Liver (tissue), 9 donors: Measurements from ENCODE around the gene TVP23C. TPM values are rescaled to one million over a fixed set of nuclear protein-coding genes. Genes with fewer than 3 reads are reported as not detected.

Source experiments
- DNase-seq: peaks from one replicate; pipeline ENCODE4 v3.0.0-alpha.2; 2017; ENCODE audit warnings: low spot score
- H3K27ac ChIP-seq, 2 donors: one replicate each; pipeline ENCODE4 v1.7.0; 2013; ENCODE audit warnings: inconsistent platforms in 2 of 2, low read length in 2 of 2, control low read depth in 1 of 2, low read depth in 1 of 2, mild to moderate bottlenecking in 1 of 2
- H3K27me3 ChIP-seq, 4 donors: one replicate each; pipeline versions ENCODE4 v1.6.1 to v1.7.0; 2013; ENCODE audit warnings: low read length in 3 of 4, inconsistent platforms in 1 of 4, mild to moderate bottlenecking in 1 of 4, moderate library complexity in 1 of 4; ENCODE audit not compliant: control insufficient read depth in 4 of 4, insufficient read depth in 4 of 4
- H3K36me3 ChIP-seq, 4 donors: one replicate each; pipeline versions ENCODE4 v1.6.1 to v1.7.0; 2013; ENCODE audit warnings: low read length in 3 of 4, mild to moderate bottlenecking in 3 of 4, low read depth in 1 of 4, moderate library complexity in 1 of 4; ENCODE audit not compliant: control insufficient read depth in 4 of 4, insufficient read depth in 3 of 4
- H3K4me1 ChIP-seq, 4 donors: one replicate each; pipeline versions ENCODE4 v1.6.1 to v1.7.0; 2013; ENCODE audit warnings: low read length in 3 of 4, mild to moderate bottlenecking in 3 of 4, moderate library complexity in 1 of 4; ENCODE audit not compliant: control insufficient read depth in 4 of 4, insufficient read depth in 4 of 4
- H3K4me3 ChIP-seq, 3 donors: one replicate each; pipeline versions ENCODE4 v1.6.1 to v1.7.0; 2013; ENCODE audit warnings: low read length in 3 of 3, control low read depth in 1 of 3, low read depth in 1 of 3, mild to moderate bottlenecking in 1 of 3
- H3K9ac ChIP-seq, 2 donors: one replicate each; pipeline ENCODE4 v1.7.0; 2013; ENCODE audit warnings: low read length in 2 of 2, mild to moderate bottlenecking in 2 of 2, moderate library complexity in 2 of 2, control low read depth in 1 of 2, low read depth in 1 of 2
- H3K9me3 ChIP-seq, 4 donors: one replicate each; pipeline versions ENCODE4 v1.6.1 to v1.7.0; 2013; ENCODE audit warnings: low read length in 3 of 4; ENCODE audit not compliant: control insufficient read depth in 4 of 4
- EGR1 ChIP-seq, 2 donors: IDR thresholded peaks; 2 replicates each; pipeline ENCODE4 v1.6.1; 2016 to 2018; ENCODE audit warnings: antibody characterized with exemption in 2 of 2, low read depth in 2 of 2
- FOXA1 ChIP-seq: IDR thresholded peaks from 2 replicates; pipeline ENCODE4 v1.6.1; 2016; ENCODE audit warnings: antibody characterized with exemption
- FOXA2 ChIP-seq: IDR thresholded peaks from 2 replicates; pipeline ENCODE4 v1.6.1; 2016; ENCODE audit warnings: antibody characterized with exemption
- GABPA ChIP-seq, 2 donors: IDR thresholded peaks in 1 of 2; conservative IDR thresholded peaks in 1 of 2; 2 replicates each; pipeline ENCODE4 v1.6.1; 2016; ENCODE audit warnings: antibody characterized with exemption in 2 of 2, mild to moderate bottlenecking in 1 of 2, moderate library complexity in 1 of 2
- HNF4A ChIP-seq, 2 donors: conservative IDR thresholded peaks; 2 replicates each; pipeline ENCODE4 v1.6.1; 2016; ENCODE audit warnings: antibody characterized with exemption in 2 of 2, mild to moderate bottlenecking in 2 of 2
- JUND ChIP-seq, 2 donors: IDR thresholded peaks; 2 replicates each; pipeline ENCODE4 v1.6.1; 2016; ENCODE audit warnings: antibody characterized with exemption in 2 of 2
- MAX ChIP-seq: IDR thresholded peaks from 2 replicates; pipeline ENCODE4 v1.6.1; 2016; ENCODE audit warnings: antibody characterized with exemption
- NR2F2 ChIP-seq: IDR thresholded peaks from 2 replicates; pipeline ENCODE4 v1.6.1; 2016; ENCODE audit warnings: antibody characterized with exemption
- RAD21 ChIP-seq, 2 donors: IDR thresholded peaks; 2 replicates each; pipeline ENCODE4 v1.6.1; 2016; ENCODE audit warnings: antibody characterized with exemption in 2 of 2, mild to moderate bottlenecking in 2 of 2
- REST ChIP-seq: IDR thresholded peaks from 2 replicates; pipeline ENCODE4 v1.6.1; 2016; ENCODE audit warnings: antibody characterized with exemption, mild to moderate bottlenecking
- RXRA ChIP-seq, 2 donors: IDR thresholded peaks; 2 replicates each; pipeline ENCODE4 v1.6.1; 2017 to 2018; ENCODE audit warnings: antibody characterized with exemption in 2 of 2, mild to moderate bottlenecking in 1 of 2
- SP1 ChIP-seq: IDR thresholded peaks from 2 replicates; pipeline ENCODE4 v1.6.1; 2018; ENCODE audit warnings: antibody characterized with exemption, mild to moderate bottlenecking
- TAF1 ChIP-seq: conservative IDR thresholded peaks from 2 replicates; pipeline ENCODE4 v1.6.1; 2016; ENCODE audit warnings: antibody characterized with exemption, mild to moderate bottlenecking
- YY1 ChIP-seq: IDR thresholded peaks from 2 replicates; pipeline ENCODE4 v1.6.1; 2016; ENCODE audit warnings: antibody characterized with exemption, mild to moderate bottlenecking
- WGBS: extraction: QIAGEN DNeasy Blood & Tissue Kit; methylation state at CpG from one replicate; pipeline ENCODE4 v1.1.7; 2013; 5-methylcytosine and 5-hydroxymethylcytosine counted together
- polyA plus RNA-seq, 2 donors: library from polyadenylated mRNA; stranded (reverse) in 1 of 2; unstranded in 1 of 2; fragments of 200-250 nt in 1 of 2; fragments of >200 nt in 1 of 2; fragmentation: Nextera tagmentation in 1 of 2; extraction: Ambion mirVana in 1 of 2; gene quantifications; one replicate each; pipeline versions ENCODE4 v1.2.1 to v1.2.3, GENCODE V29; 2013 to 2015
- total RNA-seq, 2 donors: library from RNA; depleted of rRNA; stranded (reverse); fragments of >200 nt; gene quantifications; one replicate each; pipeline ENCODE4 v1.2.3, GENCODE V29; 2014
- TF ChIP-seq, protein P1 (sequence below): IDR thresholded peaks from 2 replicates; pipeline ENCODE4 v1.6.1; 2016; ENCODE audit warnings: antibody characterized with exemption
- TF ChIP-seq, protein P2 (sequence below): IDR thresholded peaks from 2 replicates; pipeline ENCODE4 v1.6.1; 2016; ENCODE audit warnings: antibody characterized with exemption
- TF ChIP-seq, protein P3 (sequence below): fragments of 150-350 bp; IDR thresholded peaks from 2 replicates; pipeline ENCODE4 v1.5.1; 2017; ENCODE audit warnings: improper control_type of control experiment, low read depth, low read length; ENCODE audit not compliant: missing input control
- donor health status: healthy.
- donor health status: healthy.
- donor health status: healthy.
- donor health status: healthy.
- donor health status: healthy.

TVP23C gene
- total and polyA plus RNA-seq, 4 donors, result 0.77 to 20.7 (median 4.9) TPM

GRCh38 chr17:15485045-15485444 is 78.2 kb downstream of the TVP23C start:
- no peak for DNase-seq

More at GRCh38 chr17:15485045-15485444, 78.2 kb downstream of the TVP23C start:
- H3K9ac ChIP-seq, result no peak overlapping the region
- H3K27ac ChIP-seq, result no peak overlapping the region
- no peak overlapping the region for H3K4me3 ChIP-seq
- H3K36me3 ChIP-seq, result peaks cover 0 to 3% (median 0%) of the 10 kb centered on the region in 4 donors
- WGBS, result 73% methylated on average over 4 of the region's 4 CpGs
- H3K4me1 ChIP-seq, result no peaks in the 10 kb centered on the region
- TF ChIP-seq GABPA (IDR thresholded peaks at IDR 0.05 in 1 of 2, conservative IDR thresholded peaks at IDR 0.05 in 1 of 2), result no peak
- no peak for TF ChIP-seq HNF4A (conservative IDR thresholded peaks at IDR 0.05)
- TF ChIP-seq REST, result no peak
- TF ChIP-seq TAF1, result no peak
- TF ChIP-seq MAX, result no peak
- TF ChIP-seq YY1, result no peak
- TF ChIP-seq SP1, result no peak
- TF ChIP-seq RAD21 (IDR thresholded peaks at IDR 0.05), result no peak
- TF ChIP-seq, protein P1, sequence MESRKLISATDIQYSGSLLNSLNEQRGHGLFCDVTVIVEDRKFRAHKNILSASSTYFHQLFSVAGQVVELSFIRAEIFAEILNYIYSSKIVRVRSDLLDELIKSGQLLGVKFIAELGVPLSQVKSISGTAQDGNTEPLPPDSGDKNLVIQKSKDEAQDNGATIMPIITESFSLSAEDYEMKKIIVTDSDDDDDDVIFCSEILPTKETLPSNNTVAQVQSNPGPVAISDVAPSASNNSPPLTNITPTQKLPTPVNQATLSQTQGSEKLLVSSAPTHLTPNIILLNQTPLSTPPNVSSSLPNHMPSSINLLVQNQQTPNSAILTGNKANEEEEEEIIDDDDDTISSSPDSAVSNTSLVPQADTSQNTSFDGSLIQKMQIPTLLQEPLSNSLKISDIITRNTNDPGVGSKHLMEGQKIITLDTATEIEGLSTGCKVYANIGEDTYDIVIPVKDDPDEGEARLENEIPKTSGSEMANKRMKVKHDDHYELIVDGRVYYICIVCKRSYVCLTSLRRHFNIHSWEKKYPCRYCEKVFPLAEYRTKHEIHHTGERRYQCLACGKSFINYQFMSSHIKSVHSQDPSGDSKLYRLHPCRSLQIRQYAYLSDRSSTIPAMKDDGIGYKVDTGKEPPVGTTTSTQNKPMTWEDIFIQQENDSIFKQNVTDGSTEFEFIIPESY, result no peak
- TF ChIP-seq EGR1 (IDR thresholded peaks at IDR 0.05; ENCODE audit: low read depth in 2 of 2), result no peak
- TF ChIP-seq JUND (IDR thresholded peaks at IDR 0.05), result no peak
- TF ChIP-seq FOXA1, result no peak
- TF ChIP-seq FOXA2, result no peak
- TF ChIP-seq RXRA (IDR thresholded peaks at IDR 0.05), result no peak
- TF ChIP-seq, protein P2, sequence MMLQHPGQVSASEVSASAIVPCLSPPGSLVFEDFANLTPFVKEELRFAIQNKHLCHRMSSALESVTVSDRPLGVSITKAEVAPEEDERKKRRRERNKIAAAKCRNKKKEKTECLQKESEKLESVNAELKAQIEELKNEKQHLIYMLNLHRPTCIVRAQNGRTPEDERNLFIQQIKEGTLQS, result no peak
- TF ChIP-seq, protein P3, sequence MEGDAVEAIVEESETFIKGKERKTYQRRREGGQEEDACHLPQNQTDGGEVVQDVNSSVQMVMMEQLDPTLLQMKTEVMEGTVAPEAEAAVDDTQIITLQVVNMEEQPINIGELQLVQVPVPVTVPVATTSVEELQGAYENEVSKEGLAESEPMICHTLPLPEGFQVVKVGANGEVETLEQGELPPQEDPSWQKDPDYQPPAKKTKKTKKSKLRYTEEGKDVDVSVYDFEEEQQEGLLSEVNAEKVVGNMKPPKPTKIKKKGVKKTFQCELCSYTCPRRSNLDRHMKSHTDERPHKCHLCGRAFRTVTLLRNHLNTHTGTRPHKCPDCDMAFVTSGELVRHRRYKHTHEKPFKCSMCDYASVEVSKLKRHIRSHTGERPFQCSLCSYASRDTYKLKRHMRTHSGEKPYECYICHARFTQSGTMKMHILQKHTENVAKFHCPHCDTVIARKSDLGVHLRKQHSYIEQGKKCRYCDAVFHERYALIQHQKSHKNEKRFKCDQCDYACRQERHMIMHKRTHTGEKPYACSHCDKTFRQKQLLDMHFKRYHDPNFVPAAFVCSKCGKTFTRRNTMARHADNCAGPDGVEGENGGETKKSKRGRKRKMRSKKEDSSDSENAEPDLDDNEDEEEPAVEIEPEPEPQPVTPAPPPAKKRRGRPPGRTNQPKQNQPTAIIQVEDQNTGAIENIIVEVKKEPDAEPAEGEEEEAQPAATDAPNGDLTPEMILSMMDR, result no peak
- TF ChIP-seq NR2F2, result no peak
- no peaks in the 10 kb centered on the region for H3K27me3 ChIP-seq
- H3K9me3 ChIP-seq, result no peaks in the 10 kb centered on the region
